H9 (cell line): ENCODE measurements around the gene MYADM. TPM values are rescaled to one million over a fixed set of nuclear protein-coding genes. Genes with fewer than 3 reads are reported as not detected.
"Not testable (repeated sequence)": the region's sequence is repeated elsewhere in the genome, so short reads cannot be mapped to it uniquely, and the experiment has no call there.

Experiments used
- DNase-seq: peaks from one replicate; pipeline ENCODE4 v3.0.0-alpha.2; 2017
- H2AFZ ChIP-seq: one replicate; pipeline ENCODE4 v1.6.1; 2013; ENCODE audit warnings: mild to moderate bottlenecking, low read length, control low read depth, moderate library complexity
- H2AK5ac ChIP-seq: 2 replicates; pipeline ENCODE4 v1.6.1; 2013; ENCODE audit warnings: low read length, control low read depth, mixed read lengths; ENCODE audit not compliant: insufficient read length
- H2BK120ac ChIP-seq: one replicate; pipeline ENCODE4 v1.6.1; 2013; ENCODE audit warnings: low read depth, mild to moderate bottlenecking, low read length, control low read depth, inconsistent platforms; ENCODE audit not compliant: poor library complexity, severe bottlenecking
- H2BK12ac ChIP-seq: 2 replicates; pipeline ENCODE4 v1.6.1; 2013; ENCODE audit warnings: low read length, control low read depth, mixed read lengths, low read depth; ENCODE audit not compliant: insufficient read length
- H2BK15ac ChIP-seq: 2 replicates; pipeline ENCODE4 v1.6.1; 2013; ENCODE audit warnings: low read depth, low read length, control low read depth
- H2BK20ac ChIP-seq: one replicate; pipeline ENCODE4 v1.6.1; 2013; ENCODE audit warnings: low read depth, mild to moderate bottlenecking, low read length, control low read depth, inconsistent platforms; ENCODE audit not compliant: poor library complexity, severe bottlenecking
- H2BK5ac ChIP-seq: 2 replicates; pipeline ENCODE4 v1.6.1; 2013; ENCODE audit warnings: low read length, control low read depth, mixed read lengths; ENCODE audit not compliant: insufficient read length
- H3K14ac ChIP-seq: 2 replicates; pipeline ENCODE4 v1.6.1; 2013; ENCODE audit warnings: low read length, control low read depth; ENCODE audit not compliant: insufficient read depth
- H3K18ac ChIP-seq: 2 replicates; pipeline ENCODE4 v1.6.1; 2013; ENCODE audit warnings: low read depth, mild to moderate bottlenecking, mixed read lengths, low read length, control low read depth; ENCODE audit not compliant: insufficient read length
- H3K23ac ChIP-seq: 2 replicates; pipeline ENCODE4 v1.6.1; 2013; ENCODE audit warnings: low read length, control low read depth, mixed read lengths, low read depth; ENCODE audit not compliant: insufficient read length
- H3K23me2 ChIP-seq: 2 replicates; pipeline ENCODE4 v1.6.1; 2013; ENCODE audit warnings: low read depth, mild to moderate bottlenecking, mixed read lengths, low read length, control low read depth; ENCODE audit not compliant: insufficient read length, poor library complexity, severe bottlenecking
- H3K27ac ChIP-seq: 2 replicates; pipeline ENCODE4 v1.5.1; 2013; ENCODE audit warnings: low read length, control low read depth, mixed read lengths, low read depth; ENCODE audit not compliant: insufficient read length
- H3K27me3 ChIP-seq: 2 replicates; pipeline ENCODE4 v1.6.1; 2013; ENCODE audit warnings: low read length, control low read depth, inconsistent platforms; ENCODE audit not compliant: insufficient read depth
- H3K4ac ChIP-seq: 2 replicates; pipeline ENCODE4 v1.6.1; 2013; ENCODE audit warnings: low read depth, mild to moderate bottlenecking, control low read depth, inconsistent platforms, low read length, moderate library complexity
- H3K4me1 ChIP-seq: 2 replicates; pipeline ENCODE4 v1.6.1; 2013; ENCODE audit warnings: low read length, control low read depth, inconsistent platforms; ENCODE audit not compliant: insufficient read depth
- H3K4me2 ChIP-seq: 2 replicates; pipeline ENCODE4 v1.6.1; 2013; ENCODE audit warnings: low read length, control low read depth, mixed read lengths; ENCODE audit not compliant: insufficient read length, insufficient read depth
- H3K56ac ChIP-seq: 2 replicates; pipeline ENCODE4 v1.6.1; 2013; ENCODE audit warnings: low read depth, mild to moderate bottlenecking, mixed read lengths, low read length, control low read depth; ENCODE audit not compliant: insufficient read length
- H3K79me1 ChIP-seq: 2 replicates; pipeline ENCODE4 v1.6.1; 2013; ENCODE audit warnings: low read depth, mild to moderate bottlenecking, moderate library complexity, low read length, control low read depth, inconsistent platforms; ENCODE audit not compliant: insufficient read depth, poor library complexity, severe bottlenecking
- H3K79me2 ChIP-seq: 2 replicates; pipeline ENCODE4 v1.6.1; 2013; ENCODE audit warnings: low read length, control low read depth, inconsistent platforms; ENCODE audit not compliant: insufficient read depth
- H3K9ac ChIP-seq: 2 replicates; pipeline ENCODE4 v1.6.1; 2013; ENCODE audit warnings: low read length, control low read depth, mixed read lengths; ENCODE audit not compliant: insufficient read length; ENCODE audit errors: extremely low read depth
- H3K9me3 ChIP-seq: one replicate; pipeline ENCODE4 v1.6.1; 2013; ENCODE audit warnings: low read depth, low read length, inconsistent platforms; ENCODE audit not compliant: control insufficient read depth
- H3T11ph ChIP-seq: one replicate; pipeline ENCODE4 v1.6.1; 2013; ENCODE audit warnings: mild to moderate bottlenecking, low read length, control low read depth, inconsistent platforms
- H4K20me1 ChIP-seq: one replicate; pipeline ENCODE4 v1.6.1; 2013; ENCODE audit not compliant: control insufficient read depth, insufficient read length, insufficient read depth
- H4K5ac ChIP-seq: 2 replicates; pipeline ENCODE4 v1.6.1; 2013; ENCODE audit warnings: low read depth, mild to moderate bottlenecking, mixed read lengths, low read length, control low read depth; ENCODE audit not compliant: insufficient read length
- H4K8ac ChIP-seq: replicated peaks from 2 replicates; pipeline ENCODE4 v1.6.1; 2013; ENCODE audit warnings: low read length, control low read depth, mixed read lengths, low read depth; ENCODE audit not compliant: insufficient read length
- H4K91ac ChIP-seq: 2 replicates; pipeline ENCODE4 v1.6.1; 2013; ENCODE audit warnings: low read depth, mild to moderate bottlenecking, moderate library complexity, mixed read lengths, low read length, control low read depth; ENCODE audit not compliant: insufficient read length
- H3K27ac Mint-ChIP-seq, 3 experiments: 2 replicates in 2 of 3; 3 replicates in 1 of 3; pipeline ENCODE4 v1.8.0; 2020 to 2021; ENCODE audit warnings: mixed read lengths in 3 of 3, mild to moderate bottlenecking in 1 of 3, moderate library complexity in 1 of 3
- H3K27me3 Mint-ChIP-seq: 2 replicates; pipeline ENCODE4 v1.8.0; 2021; ENCODE audit warnings: low read depth, mild to moderate bottlenecking, moderate library complexity, mixed read lengths
- H3K36me3 Mint-ChIP-seq, 3 experiments: 2 replicates in 2 of 3; 3 replicates in 1 of 3; pipeline ENCODE4 v1.8.0; 2020 to 2021; ENCODE audit warnings: low read depth in 3 of 3, mixed read lengths in 3 of 3; ENCODE audit not compliant: insufficient read depth in 1 of 3
- H3K4me1 Mint-ChIP-seq, 2 experiments: 2 replicates each; pipeline ENCODE4 v1.8.0; 2020; ENCODE audit warnings: mixed read lengths in 2 of 2
- H3K4me3 Mint-ChIP-seq, 2 experiments: 2 replicates in 1 of 2; 3 replicates in 1 of 2; pipeline ENCODE4 v1.8.0; 2020 to 2021; ENCODE audit warnings: mild to moderate bottlenecking in 2 of 2, mixed read lengths in 2 of 2, moderate library complexity in 1 of 2
- H3K9me3 Mint-ChIP-seq, 2 experiments: 2 replicates in 1 of 2; 3 replicates in 1 of 2; pipeline ENCODE4 v1.8.0; 2020; ENCODE audit warnings: mild to moderate bottlenecking in 2 of 2, mixed read lengths in 2 of 2, moderate library complexity in 1 of 2
- CTCF ChIP-seq: fragments of 200-600 bp; sonication (generic); conservative IDR thresholded peaks from 3 replicates; pipeline ENCODE4 v1.8.0; 2021; ENCODE audit warnings: antibody characterized with exemption, mild to moderate bottlenecking
- WGBS: extraction: QIAGEN DNeasy Blood & Tissue Kit; methylation state at CpG from one replicate; pipeline ENCODE4 v1.1.7; 2013; ENCODE audit warnings: missing lambda C conversion rate, low lambda C conversion rate, mixed read lengths; ENCODE audit not compliant: insufficient read length; ENCODE audit errors: extremely low coverage; 5-methylcytosine and 5-hydroxymethylcytosine counted together
- total RNA-seq: library from RNA; stranded (reverse); gene quantifications from 2 replicates; pipeline ENCODE4 v1.2.1, GENCODE V29; 2021

MYADM gene
- total RNA-seq, 1 experiment from 2014 or later, result 116 TPM

- Histone ChIP-seq H4K20me1 (no peaks in the 10 kb centered on the region), H3K4me2 (no peak overlapping the region), H3K27me3 (no peaks in the 10 kb centered on the region), H2AFZ (no peak overlapping the region), H3K56ac (no peak overlapping the region), H3K4ac (no peak overlapping the region), H4K91ac (no peak overlapping the region), H3K9ac (no peak overlapping the region), H3K23me2 (no peaks in the 10 kb centered on the region), H2BK15ac (no peak overlapping the region), H3K4me1 (no peaks in the 10 kb centered on the region; the same call in 1 of the 2 replicates), H2BK12ac (no peak overlapping the region), H3K18ac (no peak overlapping the region), H3K79me2 (peaks cover 3% of the 10 kb centered on the region; the same call in 1 of the 2 replicates), H3K14ac (no peak overlapping the region), H4K5ac (no peak overlapping the region), H3K9me3 (no peaks in the 10 kb centered on the region), H2BK120ac (no peak overlapping the region), H2BK20ac (no peak overlapping the region), H2BK5ac (no peak overlapping the region), H3K23ac (no peak overlapping the region), H2AK5ac (no peak overlapping the region), H3K27ac (no peak overlapping the region), H4K8ac (no peak overlapping the region), H3K79me1 (no peaks in the 10 kb centered on the region), H3T11ph (no peak overlapping the region)
- peaks cover 32 to 34% of the 10 kb centered on the region in 2 experiments for H3K4me1 Mint-ChIP-seq
- H3K9me3 Mint-ChIP-seq, result no peaks in the 10 kb centered on the region; a peak in 2 of 5 replicates
- no peaks in the 10 kb centered on the region; the same call in 1 of the 2 replicates for H3K27me3 Mint-ChIP-seq
- TF ChIP-seq CTCF, result no peak
- peaks cover 0 to 15% (median 7%) of the 10 kb centered on the region in 3 experiments; a peak in 4 of 7 replicates for H3K36me3 Mint-ChIP-seq
- no peak overlapping the region for H3K4me3 Mint-ChIP-seq
- no peak for DNase-seq
- H3K27ac Mint-ChIP-seq, result peak overlapping the region in 1 of 3 experiments; percentile 30; a peak in 1 of 7 replicates
- no CpG with 5 or more reads among the region's 3 CpGs for WGBS
Observed at GRCh38 chr19:53828531-53828930, 39.2 kb upstream of the MYADM start.

- H3K4ac ChIP-seq, H4K20me1 ChIP-seq, H2AK5ac ChIP-seq, H3K9me3 Mint-ChIP-seq, H3K79me2 ChIP-seq, H2BK15ac ChIP-seq, H3K23me2 ChIP-seq, H3K9me3 ChIP-seq, DNase-seq, H3T11ph ChIP-seq, H4K91ac ChIP-seq, H2BK12ac ChIP-seq, H3K56ac ChIP-seq, H3K27me3 ChIP-seq, H3K23ac ChIP-seq, H3K27me3 Mint-ChIP-seq, H3K4me1 ChIP-seq, H4K8ac ChIP-seq, H2BK120ac ChIP-seq, H3K79me1 ChIP-seq, H2BK20ac ChIP-seq, H2AFZ ChIP-seq: not testable (repeated sequence)
- Mint-ChIP-seq H3K4me3 (peak overlapping the region; percentile 88), H3K27ac (peak overlapping the region; percentile 46 to 92 (median 56); a peak in 6 of 7 replicates), H3K4me1 (peaks cover 57 to 58% of the 10 kb centered on the region in 2 experiments), H3K36me3 (peaks cover 0 to 45% (median 12%) of the 10 kb centered on the region in 3 experiments; a peak in 4 of 7 replicates)
- Histone ChIP-seq H3K14ac (peak overlapping the region; percentile 65; the same call in 1 of the 2 replicates), H3K9ac (peak overlapping the region; percentile 95), H3K27ac (peak overlapping the region; percentile 94), H4K5ac (peak overlapping the region; percentile 41), H3K4me2 (peak overlapping the region; percentile 81), H2BK5ac (peak overlapping the region; percentile 41), H3K18ac (peak overlapping the region; percentile 64)
- WGBS, result no CpG with 5 or more reads among the region's 13 CpGs
Observed at GRCh38 chr19:53832861-53833260, 34.8 kb upstream of the MYADM start.
